Mammary epithelial cell (primary cell): ENCODE data around the gene ZSCAN5B.

Source experiments
- EZH2 ChIP-seq: IDR thresholded peaks from 2 replicates; pipeline ENCODE4 v1.6.1; 2012; ENCODE audit warnings: low read length, inconsistent platforms, borderline replicate concordance
- TF ChIP-seq, protein P1 (sequence below), 2 donors: IDR thresholded peaks in 1 of 2; conservative IDR thresholded peaks in 1 of 2; 2 replicates each; pipeline ENCODE4 v1.5.1; 2011 to 2012; ENCODE audit warnings: inconsistent platforms in 2 of 2, low read length in 2 of 2, mild to moderate bottlenecking in 2 of 2, control low read depth in 1 of 2, low read depth in 1 of 2; ENCODE audit not compliant: insufficient read depth in 1 of 2; ENCODE audit errors: extremely low read depth in 1 of 2

GRCh38 chr19:56209091-56209490 is 11.5 kb upstream of the ZSCAN5B start:
- TF ChIP-seq, protein P1, sequence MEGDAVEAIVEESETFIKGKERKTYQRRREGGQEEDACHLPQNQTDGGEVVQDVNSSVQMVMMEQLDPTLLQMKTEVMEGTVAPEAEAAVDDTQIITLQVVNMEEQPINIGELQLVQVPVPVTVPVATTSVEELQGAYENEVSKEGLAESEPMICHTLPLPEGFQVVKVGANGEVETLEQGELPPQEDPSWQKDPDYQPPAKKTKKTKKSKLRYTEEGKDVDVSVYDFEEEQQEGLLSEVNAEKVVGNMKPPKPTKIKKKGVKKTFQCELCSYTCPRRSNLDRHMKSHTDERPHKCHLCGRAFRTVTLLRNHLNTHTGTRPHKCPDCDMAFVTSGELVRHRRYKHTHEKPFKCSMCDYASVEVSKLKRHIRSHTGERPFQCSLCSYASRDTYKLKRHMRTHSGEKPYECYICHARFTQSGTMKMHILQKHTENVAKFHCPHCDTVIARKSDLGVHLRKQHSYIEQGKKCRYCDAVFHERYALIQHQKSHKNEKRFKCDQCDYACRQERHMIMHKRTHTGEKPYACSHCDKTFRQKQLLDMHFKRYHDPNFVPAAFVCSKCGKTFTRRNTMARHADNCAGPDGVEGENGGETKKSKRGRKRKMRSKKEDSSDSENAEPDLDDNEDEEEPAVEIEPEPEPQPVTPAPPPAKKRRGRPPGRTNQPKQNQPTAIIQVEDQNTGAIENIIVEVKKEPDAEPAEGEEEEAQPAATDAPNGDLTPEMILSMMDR (conservative IDR thresholded peaks at IDR 0.05 in 1 of 2, IDR thresholded peaks at IDR 0.05 in 1 of 2; ENCODE audit: extremely low read depth in 1 of 2, insufficient read depth in 1 of 2, low read depth in 1 of 2, low read length in 2 of 2), result no peak
- TF ChIP-seq EZH2, result no peak
